HG03442 (cell line): Measurements from ENCODE around the gene HTR3A.

Experiments
- ATAC-seq: cut with Tn5 transposase; IDR thresholded peaks from one replicate; pipeline ENCODE4 v1.9.1; 2021; ENCODE audit warnings: mild to moderate bottlenecking, moderate library complexity; ENCODE audit not compliant: unreplicated experiment

Gene HTR3A

GRCh38 chr11:114016986-114017385 lies 42.1 kb downstream of the HTR3A start:
- ATAC-seq, result no peak

GRCh38 chr11:114017723-114018122 lies 42.8 kb downstream of the HTR3A start:
- ATAC-seq, result no peak

GRCh38 chr11:114019046-114019445 lies 44.1 kb downstream of the HTR3A start:
- no peak for ATAC-seq

GRCh38 chr11:114019574-114019973 lies 44.7 kb downstream of the HTR3A start:
- no peak for ATAC-seq

GRCh38 chr11:114025329-114025907 lies 50.5 kb downstream of the HTR3A start:
- ATAC-seq, result no peak

GRCh38 chr11:114026355-114026754 lies 51.4 kb downstream of the HTR3A start:
- ATAC-seq, result no peak

GRCh38 chr11:114027391-114027790 lies 52.5 kb downstream of the HTR3A start:
- ATAC-seq, result no peak

GRCh38 chr11:114027926-114028325 lies 53.0 kb downstream of the HTR3A start:
- ATAC-seq, result no peak

- ATAC-seq, result no peak
Observed at GRCh38 chr11:114031246-114031966, 56.5 kb downstream of the HTR3A start.

GRCh38 chr11:114031967-114032320 lies 57.0 kb downstream of the HTR3A start:
- ATAC-seq, result no peak

GRCh38 chr11:114033066-114033465 lies 58.2 kb downstream of the HTR3A start:
- ATAC-seq, result no peak

GRCh38 chr11:114033572-114033971 lies 58.7 kb downstream of the HTR3A start:
- no peak for ATAC-seq

- no peak for ATAC-seq
Observed at GRCh38 chr11:114034956-114035355, 60.0 kb downstream of the HTR3A start.

GRCh38 chr11:114036147-114036811 lies 61.4 kb downstream of the HTR3A start:
- no peak for ATAC-seq

GRCh38 chr11:114036958-114037357 lies 62.0 kb downstream of the HTR3A start:
- no peak for ATAC-seq

GRCh38 chr11:114039551-114039950 lies 64.6 kb downstream of the HTR3A start:
- ATAC-seq, result no peak
